DND-41 (cell line): ENCODE results near the gene USP13.

Experiments used
- ATAC-seq: fragments of 200-7000 bp; cut with Tn5 transposase; 3 replicates; pipeline ENCODE4 v1.9.1; 2021; ENCODE audit warnings: low read depth; ENCODE audit not compliant: insufficient read depth
- DNase-seq: peaks from one replicate; pipeline ENCODE4 v3.0.0-alpha.2; 2020
- H2AFZ ChIP-seq: 2 replicates; pipeline ENCODE4 v1.6.0; 2012; ENCODE audit warnings: low read depth, low read length
- H3K27ac ChIP-seq: 2 replicates; pipeline ENCODE4 v1.5.1; 2012; ENCODE audit warnings: low read length, inconsistent platforms
- H3K27me3 ChIP-seq: fragments of 200-600 bp; sonication (generic); 2 replicates; pipeline ENCODE4 v1.6.0; 2012; ENCODE audit warnings: low read length, mild to moderate bottlenecking, inconsistent platforms; ENCODE audit not compliant: insufficient read depth, poor library complexity
- H3K36me3 ChIP-seq: 2 replicates; pipeline ENCODE4 v1.5.1; 2012; ENCODE audit warnings: low read length, inconsistent platforms; ENCODE audit not compliant: insufficient read depth
- H3K4me1 ChIP-seq: 2 replicates; pipeline ENCODE4 v1.5.1; 2012; ENCODE audit warnings: mild to moderate bottlenecking, low read length; ENCODE audit not compliant: insufficient read depth
- H3K4me2 ChIP-seq: 2 replicates; pipeline ENCODE4 v1.6.0; 2012; ENCODE audit warnings: mild to moderate bottlenecking, moderate library complexity, low read length, inconsistent platforms; ENCODE audit not compliant: insufficient read depth
- H3K4me3 ChIP-seq, 2 experiments: fragments of 200-600 bp in 1 of 2; shearing (Covaris generic) in 1 of 2; 2 replicates each; pipeline ENCODE4 v1.5.1; 2012 to 2016; ENCODE audit warnings: inconsistent platforms in 2 of 2, low read length in 2 of 2, mild to moderate bottlenecking in 2 of 2, low read depth in 1 of 2, moderate library complexity in 1 of 2
- H3K79me2 ChIP-seq: 2 replicates; pipeline ENCODE4 v1.6.0; 2012; ENCODE audit warnings: low read length, inconsistent platforms; ENCODE audit not compliant: insufficient read depth
- H3K9ac ChIP-seq: 2 replicates; pipeline ENCODE4 v1.6.0; 2012; ENCODE audit warnings: low read depth, mild to moderate bottlenecking, inconsistent platforms, low read length, moderate library complexity
- H3K9me3 ChIP-seq: 2 replicates; pipeline ENCODE4 v1.5.1; 2012; ENCODE audit warnings: low read length, moderate library complexity, mild to moderate bottlenecking, inconsistent platforms; ENCODE audit not compliant: insufficient read depth, severe bottlenecking
- H4K20me1 ChIP-seq: 2 replicates; pipeline ENCODE4 v1.6.0; 2012; ENCODE audit warnings: low read length; ENCODE audit not compliant: insufficient read depth
- CTCF ChIP-seq: IDR thresholded peaks from 2 replicates; pipeline ENCODE4 v1.5.1; 2012; ENCODE audit warnings: borderline replicate concordance, low read length, moderate library complexity, mild to moderate bottlenecking; ENCODE audit not compliant: poor library complexity, severe bottlenecking; ENCODE audit errors: extremely low read depth
- EZH2 ChIP-seq: IDR thresholded peaks from 3 replicates; pipeline ENCODE4 v1.6.1; 2012; ENCODE audit warnings: borderline replicate concordance, low read depth, mild to moderate bottlenecking, moderate library complexity, low read length, inconsistent platforms; ENCODE audit not compliant: severe bottlenecking

Gene USP13

GRCh38 chr3:179812096-179812382, 159.2 kb downstream of the USP13 start:
- Histone ChIP-seq H3K9ac (no peak overlapping the region), H3K4me2 (no peak overlapping the region), H4K20me1 (no peaks in the 10 kb centered on the region), H3K79me2 (no peaks in the 10 kb centered on the region), H3K36me3 (peaks cover 68% of the 10 kb centered on the region), H3K27me3 (no peaks in the 10 kb centered on the region), H3K9me3 (no peaks in the 10 kb centered on the region), H3K4me3 (no peak overlapping the region), H2AFZ (no peak overlapping the region), H3K4me1 (no peaks in the 10 kb centered on the region), H3K27ac (no peak overlapping the region)
- DNase-seq (no peak), ATAC-seq (no peak)
- TF ChIP-seq EZH2 (no peak), CTCF (no peak)

DNA sequence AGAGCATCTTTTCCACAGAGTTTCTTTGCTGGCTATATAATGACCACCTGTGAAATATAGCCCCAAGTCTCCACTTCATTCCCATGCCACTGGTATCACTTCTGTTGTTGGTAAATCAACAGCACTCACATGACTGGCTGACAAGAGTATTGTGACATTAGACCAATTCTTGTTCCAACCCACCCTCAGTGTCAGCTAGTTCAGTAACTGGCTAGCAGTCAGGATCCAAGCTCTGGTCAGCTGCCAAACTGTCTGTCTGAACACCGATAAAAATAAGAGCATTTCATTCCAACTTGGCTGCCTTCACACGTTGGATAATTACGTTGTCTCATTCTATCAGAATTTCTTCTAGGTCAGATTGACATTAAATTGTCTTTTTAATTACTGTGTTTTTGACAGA, 166.5 kb downstream of the USP13 start:
- Histone ChIP-seq H3K4me1 (no peaks in the 10 kb centered on the region), H3K9me3 (no peaks in the 10 kb centered on the region), H2AFZ (no peak overlapping the region), H3K36me3 (peaks cover 65% of the 10 kb centered on the region), H3K9ac (no peak overlapping the region), H3K4me2 (no peak overlapping the region), H3K4me3 (no peak overlapping the region), H3K27ac (no peak overlapping the region), H4K20me1 (no peaks in the 10 kb centered on the region), H3K79me2 (no peaks in the 10 kb centered on the region), H3K27me3 (no peaks in the 10 kb centered on the region)
- ATAC-seq (no peak), DNase-seq (no peak)
- TF ChIP-seq EZH2 (no peak), CTCF (no peak)

DNA sequence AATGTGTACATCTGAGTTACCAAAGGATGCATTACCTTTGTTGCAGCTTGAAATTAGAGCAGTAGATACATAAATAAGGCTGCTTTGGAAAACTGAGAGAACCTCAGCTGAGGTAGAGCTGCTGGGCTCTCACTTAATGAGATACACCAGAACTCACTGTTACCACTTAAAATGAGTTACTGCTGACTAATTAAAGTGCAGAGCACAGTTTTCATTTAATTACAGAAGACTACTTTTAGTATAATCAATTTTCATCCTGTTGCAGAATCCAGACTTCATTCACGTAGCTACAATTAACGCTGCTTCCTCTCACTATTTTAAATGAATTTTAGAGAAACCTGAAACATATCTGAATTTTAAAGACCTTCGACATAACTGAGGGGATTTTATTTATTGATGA, 169.5 kb downstream of the USP13 start:
- H3K36me3 ChIP-seq, result peaks cover 68% of the 10 kb centered on the region
- DNase-seq (no peak), ATAC-seq (no peak)
- no peaks in the 10 kb centered on the region for H3K79me2 ChIP-seq
- no peaks in the 10 kb centered on the region for H4K20me1 ChIP-seq
- no peak overlapping the region for H3K9ac ChIP-seq
- H3K27me3 ChIP-seq, result no peaks in the 10 kb centered on the region
- H3K4me2 ChIP-seq, result no peak overlapping the region
- TF ChIP-seq EZH2, result no peak
- no peak for TF ChIP-seq CTCF
- no peak overlapping the region for H3K27ac ChIP-seq
- H3K4me3 ChIP-seq, result no peak overlapping the region
- H2AFZ ChIP-seq, result no peak overlapping the region
- H3K4me1 ChIP-seq, result no peaks in the 10 kb centered on the region
- H3K9me3 ChIP-seq, result no peaks in the 10 kb centered on the region
